Parathyroid adenoma (tissue), 2 donors: ENCODE results near the gene PGS1.

Experiments used
- H2AFZ ChIP-seq: fragments of 300-600 bp; sonication (generic); one replicate; pipeline ENCODE4 v1.7.0; 2017; ENCODE audit warnings: antibody characterized with exemption, mild to moderate bottlenecking
- H3K27ac ChIP-seq: fragments of 300-600 bp; sonication (generic); one replicate; pipeline ENCODE4 v1.7.0; 2017
- H3K27me3 ChIP-seq: fragments of 300-600 bp; sonication (generic); one replicate; pipeline ENCODE4 v1.7.0; 2017; ENCODE audit warnings: low read length; ENCODE audit not compliant: control insufficient read depth, insufficient read depth
- H3K36me3 ChIP-seq: fragments of 300-600 bp; sonication (generic); one replicate; pipeline ENCODE4 v1.7.0; 2017; ENCODE audit warnings: low read length; ENCODE audit not compliant: control insufficient read depth, insufficient read depth
- H3K4me1 ChIP-seq: fragments of 300-600 bp; sonication (generic); one replicate; pipeline ENCODE4 v1.7.0; 2017; ENCODE audit warnings: control low read depth
- H3K4me2 ChIP-seq: fragments of 300-600 bp; sonication (generic); one replicate; pipeline ENCODE4 v1.7.0; 2017; ENCODE audit warnings: low read length
- H3K4me3 ChIP-seq: fragments of 300-600 bp; sonication (generic); one replicate; pipeline ENCODE4 v1.7.0; 2017; ENCODE audit warnings: low read depth, low read length
- H3K79me2 ChIP-seq: fragments of 300-600 bp; sonication (generic); one replicate; pipeline ENCODE4 v1.7.0; 2017; ENCODE audit warnings: control low read depth
- H3K9ac ChIP-seq: fragments of 300-600 bp; sonication (generic); one replicate; pipeline ENCODE4 v1.7.0; 2017; ENCODE audit warnings: mild to moderate bottlenecking
- H3K9me3 ChIP-seq: fragments of 300-600 bp; sonication (generic); one replicate; pipeline ENCODE4 v1.7.0; 2017; ENCODE audit warnings: low read length; ENCODE audit not compliant: control insufficient read depth
- CTCF ChIP-seq: fragments of 300-600 bp; sonication (generic); IDR thresholded peaks from one replicate; pipeline ENCODE4 v1.7.0; 2017; ENCODE audit warnings: antibody characterized with exemption, mild to moderate bottlenecking
- donor health status: primary hyperparathyroidism.

Gene PGS1

GRCh38 chr17:78344666-78345065 is 33.8 kb upstream of the PGS1 start:
- Histone ChIP-seq H3K4me3 (no peak overlapping the region), H3K4me2 (no peak overlapping the region), H3K36me3 (no peaks in the 10 kb centered on the region), H2AFZ (no peak overlapping the region), H3K4me1 (no peaks in the 10 kb centered on the region), H3K9ac (no peak overlapping the region), H3K9me3 (no peaks in the 10 kb centered on the region), H3K27ac (peak overlapping the region; percentile 41), H3K27me3 (no peaks in the 10 kb centered on the region), H3K79me2 (no peaks in the 10 kb centered on the region)
- no peak for TF ChIP-seq CTCF

- Histone ChIP-seq H3K4me1 (no peaks in the 10 kb centered on the region), H3K9me3 (no peaks in the 10 kb centered on the region), H3K4me2 (no peak overlapping the region), H3K27me3 (no peaks in the 10 kb centered on the region), H2AFZ (no peak overlapping the region), H3K4me3 (no peak overlapping the region), H3K36me3 (no peaks in the 10 kb centered on the region), H3K9ac (no peak overlapping the region), H3K27ac (peak overlapping the region; percentile 41), H3K79me2 (no peaks in the 10 kb centered on the region)
- TF ChIP-seq CTCF, result no peak
Measured at GRCh38 chr17:78345172-78345571, 33.3 kb upstream of the PGS1 start.

GRCh38 chr17:78345791-78346494 is 32.5 kb upstream of the PGS1 start:
- Histone ChIP-seq H3K4me1 (no peaks in the 10 kb centered on the region), H3K27ac (no peak overlapping the region)

GRCh38 chr17:78346605-78347250 is 31.7 kb upstream of the PGS1 start:
- Histone ChIP-seq H3K79me2 (no peaks in the 10 kb centered on the region), H3K9me3 (no peaks in the 10 kb centered on the region), H3K27ac (no peak overlapping the region), H3K4me3 (no peak overlapping the region), H3K27me3 (no peaks in the 10 kb centered on the region), H3K9ac (no peak overlapping the region), H3K4me1 (no peaks in the 10 kb centered on the region), H2AFZ (no peak overlapping the region), H3K4me2 (no peak overlapping the region), H3K36me3 (no peaks in the 10 kb centered on the region)
- TF ChIP-seq CTCF, result no peak

More at GRCh38 chr17:78345791-78346494, 32.5 kb upstream of the PGS1 start:
- H2AFZ ChIP-seq, result no peak overlapping the region
- no peak overlapping the region for H3K9ac ChIP-seq
- H3K27me3 ChIP-seq, result no peaks in the 10 kb centered on the region
- no peak for TF ChIP-seq CTCF
- no peaks in the 10 kb centered on the region for H3K79me2 ChIP-seq
- H3K4me3 ChIP-seq, result no peak overlapping the region
- H3K4me2 ChIP-seq, result no peak overlapping the region
- no peaks in the 10 kb centered on the region for H3K36me3 ChIP-seq
- H3K9me3 ChIP-seq, result no peaks in the 10 kb centered on the region
